HK-2 (cell line): ENCODE measurements around the gene IFNA4.
"Not testable (repeated sequence)": the region's sequence is repeated elsewhere in the genome, so short reads cannot be mapped to it uniquely, and the experiment has no call there.

Experiments
- DNase-seq: peaks from one replicate; pipeline ENCODE4 v3.0.0-alpha.2; 2018; ENCODE audit not compliant: unreplicated experiment

The IFNA4 gene

DNA sequence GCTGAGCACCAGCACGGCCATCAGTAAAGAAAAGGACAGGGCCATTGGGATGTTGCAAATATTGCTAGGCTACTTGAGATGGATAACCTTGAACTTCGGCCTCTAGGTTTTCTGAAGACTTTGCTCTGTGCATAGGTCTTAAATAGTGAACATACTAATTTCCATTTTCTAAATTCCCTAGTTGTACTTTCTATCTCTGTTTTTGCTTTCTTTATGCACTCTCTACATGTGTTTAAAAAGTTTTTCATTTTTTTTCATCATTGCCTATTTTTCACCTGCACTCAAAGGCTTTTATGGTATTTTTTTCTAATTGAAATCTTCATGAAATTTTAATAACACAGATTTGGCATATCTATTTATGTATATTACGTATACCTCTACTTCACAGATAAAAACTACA, at the start of gene IFNA4:
IFNA4 (minus strand) TSS at position 101 of the 400 bp plus-strand sequence; CDS start at position 45, 56 bp downstream.
- DNase-seq: not testable (repeated sequence)

DNA sequence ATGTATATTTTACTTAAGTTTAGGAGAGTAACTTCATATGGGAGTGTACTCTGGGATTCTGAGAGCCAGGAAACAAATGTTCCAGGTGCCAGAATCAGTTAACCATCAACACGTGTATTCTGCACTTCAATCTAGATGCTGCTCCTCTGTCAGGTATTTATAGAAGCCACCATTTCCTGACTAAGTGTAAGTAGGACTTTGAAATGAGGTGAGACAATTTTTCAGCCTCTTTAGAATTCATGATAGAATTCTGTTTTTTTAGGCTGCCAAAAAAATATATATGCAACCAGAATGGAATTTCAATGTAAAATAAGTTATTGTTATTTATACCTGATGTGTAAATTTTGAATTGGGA, 49.0 kb upstream of the IFNA4 start:
- DNase-seq: not testable (repeated sequence)

DNA sequence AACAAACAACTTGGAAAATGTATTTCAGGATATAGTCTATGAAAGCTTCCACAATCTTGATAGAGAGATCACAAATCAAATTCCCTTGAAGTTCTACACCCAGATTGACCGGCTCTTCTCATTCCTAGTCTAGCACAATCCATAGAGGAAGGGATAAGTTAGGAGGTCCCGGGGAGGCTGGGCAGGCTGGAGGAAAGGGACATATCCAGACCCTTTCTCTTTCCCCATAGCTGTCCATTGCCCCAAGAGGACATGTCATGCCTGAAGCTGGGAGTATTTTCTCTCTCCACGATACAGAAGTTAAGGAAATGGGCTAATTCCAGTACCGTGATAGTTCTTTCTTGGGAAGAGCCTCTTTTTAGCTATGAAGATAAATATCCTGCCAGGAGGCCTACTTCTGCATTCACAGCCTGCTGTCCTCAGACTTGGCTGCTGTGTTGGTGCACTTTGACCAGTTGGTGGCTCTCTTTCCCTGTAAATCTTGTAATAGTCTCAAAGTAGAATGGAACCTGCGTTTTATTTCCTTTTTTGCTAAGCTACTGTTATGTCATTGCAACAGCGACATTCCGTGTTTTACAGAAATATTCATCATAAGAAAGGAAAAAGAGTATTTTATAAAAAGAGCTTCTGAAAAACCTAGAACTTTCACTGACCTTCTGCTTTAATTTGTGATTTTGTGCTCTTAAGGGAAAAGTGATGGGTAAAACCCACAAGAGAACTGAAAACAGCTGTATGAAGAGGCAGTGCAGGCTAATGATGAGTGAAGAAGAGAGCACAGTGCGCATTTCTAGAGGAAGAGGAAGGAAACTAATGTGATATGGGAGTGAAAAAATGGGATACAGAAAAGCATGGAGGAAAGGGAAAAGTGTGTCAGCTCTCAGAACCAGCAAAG, 48.3 kb upstream of the IFNA4 start:
- DNase-seq: not testable (repeated sequence)

DNA sequence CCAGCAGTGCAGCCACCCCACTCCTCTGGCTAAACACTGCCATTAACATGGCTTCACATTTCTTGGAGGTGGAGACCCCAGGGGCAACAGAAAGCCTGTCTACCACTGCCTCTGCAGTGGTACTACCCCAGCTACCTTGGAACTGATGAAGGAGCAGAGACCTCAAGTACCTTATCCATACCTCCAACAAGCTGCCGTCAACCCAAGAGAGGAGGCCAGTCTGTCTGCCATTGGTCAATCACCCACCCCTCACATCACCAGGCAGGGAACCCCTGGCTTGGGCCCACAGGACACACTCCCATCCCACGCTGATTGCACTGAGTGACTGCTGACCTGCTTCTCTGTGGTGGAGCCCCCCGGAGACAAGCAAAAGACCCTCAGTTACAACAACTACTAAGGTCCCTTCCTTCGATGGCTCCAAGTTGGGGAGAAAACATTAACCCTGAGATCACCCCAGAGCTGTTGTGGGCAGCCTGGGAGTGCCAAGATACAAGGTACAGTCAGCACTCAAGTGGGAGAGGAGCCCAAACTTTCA, 46.8 kb upstream of the IFNA4 start:
- no peak for DNase-seq

- DNase-seq: no peak
Measured at GRCh38 chr9:21233258-21233657, 45.9 kb upstream of the IFNA4 start.

DNA sequence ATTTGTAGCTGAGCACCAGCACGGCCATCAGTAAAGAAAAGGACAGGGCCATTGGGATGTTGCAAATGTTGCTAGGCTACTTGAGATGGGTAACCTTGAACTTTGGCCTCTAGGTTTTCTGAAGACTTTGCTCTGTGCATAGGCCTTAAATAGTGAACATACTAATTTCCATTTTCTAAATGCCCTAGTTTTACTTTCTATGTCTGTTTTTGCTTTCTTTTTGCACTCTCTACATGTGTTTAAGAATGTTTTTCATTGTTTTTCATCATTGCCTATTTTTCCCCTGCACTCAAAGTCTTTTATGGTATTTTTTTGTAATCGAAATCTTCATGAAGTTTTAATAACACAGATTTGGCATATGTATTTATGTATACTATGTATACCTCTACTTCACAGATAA, 40.7 kb upstream of the IFNA4 start, which contains the start of gene IFNA17:
IFNA17 (minus strand) TSS at position 101 of the 400 bp plus-strand sequence; CDS start at position 52, 49 bp downstream.
- DNase-seq: no peak

DNA sequence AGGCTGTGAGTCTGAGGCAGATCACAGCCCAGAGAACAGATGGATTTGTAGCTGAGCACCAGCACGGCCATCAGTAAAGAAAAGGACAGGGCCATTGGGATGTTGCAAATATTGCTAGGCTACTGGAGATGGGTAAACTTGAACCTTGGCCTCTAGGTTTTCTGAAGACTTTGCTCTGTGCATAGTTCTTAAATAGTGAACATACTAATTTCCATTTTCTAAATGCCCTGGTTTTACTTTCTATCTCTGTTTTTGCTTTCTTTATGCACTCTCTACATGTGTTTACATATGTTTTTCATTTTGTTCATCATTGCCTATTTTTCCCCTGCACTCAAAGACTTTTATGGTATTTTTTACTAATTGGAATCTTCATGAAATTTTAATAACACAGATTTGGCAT, 29.8 kb upstream of the IFNA4 start, which contains the start of gene IFNA16:
IFNA16 (minus strand) TSS at position 101 of the 400 bp plus-strand sequence; CDS start at position 95, 6 bp downstream.
- DNase-seq: not testable (repeated sequence)

DNA sequence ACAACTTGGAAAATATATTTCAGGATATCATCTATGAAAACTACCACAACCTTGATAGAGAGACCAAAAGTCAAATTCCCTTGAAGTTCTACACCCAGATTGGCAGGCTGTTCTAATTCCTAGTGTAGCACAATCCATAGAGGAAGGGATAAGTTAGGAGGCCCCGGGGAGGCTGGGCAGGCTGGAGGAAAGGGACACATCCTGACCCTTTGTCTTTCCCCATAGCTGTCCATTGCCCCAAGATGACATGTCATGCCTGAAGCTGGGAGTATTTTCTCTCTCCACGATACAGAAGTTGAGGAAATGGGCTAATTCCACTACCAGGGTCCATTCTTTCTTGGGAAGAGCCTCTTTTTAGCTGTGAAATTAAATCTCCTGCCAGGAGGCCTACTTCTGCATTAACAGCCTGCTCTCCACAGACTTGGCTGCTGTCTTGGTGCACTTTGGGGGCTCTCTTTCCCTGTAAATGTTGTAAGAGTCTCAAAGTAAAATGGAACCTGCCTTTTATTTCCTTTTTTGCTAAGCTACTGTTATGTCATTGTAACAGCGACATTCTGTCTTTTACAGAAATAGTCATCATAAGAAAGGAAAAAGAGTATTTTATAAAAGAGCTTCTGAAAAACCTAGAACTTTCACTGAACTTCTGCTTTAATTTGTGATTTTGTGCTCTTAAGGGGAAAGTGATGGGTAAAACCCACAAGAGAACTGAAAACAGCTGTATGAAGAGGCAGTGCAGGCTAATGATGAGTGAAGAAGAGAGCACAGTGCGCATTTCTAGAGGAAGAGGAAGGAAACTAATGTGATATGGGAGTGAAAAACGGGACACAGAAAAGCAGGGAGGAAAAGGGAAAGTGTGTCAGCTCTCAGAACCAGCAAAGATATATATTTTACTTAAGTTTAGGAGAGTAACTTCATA, 26.3 kb upstream of the IFNA4 start:
- not testable (repeated sequence) for DNase-seq

DNA sequence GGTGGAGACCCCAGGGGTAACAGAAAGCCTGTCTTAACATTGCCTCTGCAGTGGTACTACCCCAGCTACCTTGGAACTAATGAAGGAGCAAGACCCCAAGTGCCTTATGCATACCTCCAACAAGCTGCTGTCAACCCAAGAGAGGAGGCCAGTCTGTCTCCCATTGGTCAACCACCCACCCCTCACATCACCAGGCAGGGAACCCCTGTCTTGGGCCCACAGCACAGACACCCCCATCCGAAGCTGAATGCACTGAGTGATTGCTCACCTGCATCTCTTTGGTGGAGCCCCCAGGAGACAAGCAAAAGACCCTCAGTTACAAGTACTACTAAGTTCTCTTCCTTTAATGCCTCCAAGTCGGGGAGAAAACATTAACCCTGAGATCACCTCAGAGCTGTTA, 24.8 kb upstream of the IFNA4 start:
- DNase-seq: not testable (repeated sequence)

GRCh38 chr9:21210782-21211181, 23.4 kb upstream of the IFNA4 start:
- not testable (repeated sequence) for DNase-seq

GRCh38 chr9:21210311-21210710, 22.9 kb upstream of the IFNA4 start:
- DNase-seq: no peak

- not testable (repeated sequence) for DNase-seq
Measured at GRCh38 chr9:21207043-21207442, 19.7 kb upstream of the IFNA4 start, which contains the start of gene IFNA10. TSS of gene IFNA10 (minus strand) at chr9:21207143. CDS start at chr9:21207097, 46 bp downstream.

- no peak for DNase-seq
Measured at GRCh38 chr9:21205204-21205603, 17.8 kb upstream of the IFNA4 start.

DNA sequence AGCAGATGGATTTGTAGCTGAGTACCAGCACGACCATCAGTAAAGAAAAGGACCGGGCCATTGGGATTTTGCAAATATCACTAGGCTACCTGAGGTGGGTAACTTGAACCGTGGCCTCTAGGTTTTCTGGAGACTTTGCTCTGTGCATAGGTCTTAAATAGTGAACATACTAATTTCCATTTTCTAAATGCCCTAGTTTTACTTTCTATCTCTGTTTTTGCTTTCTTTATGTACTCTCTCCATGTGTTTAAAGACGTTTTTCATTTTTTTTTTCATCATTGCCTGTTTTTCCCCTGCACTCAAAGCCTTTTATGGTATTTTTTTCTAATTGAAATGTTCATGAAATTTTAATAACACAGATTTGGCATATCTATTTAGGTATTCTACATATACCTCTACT, 14.7 kb upstream of the IFNA4 start, which contains the start of gene IFNA7:
IFNA7 (minus strand) TSS at position 101 of the 400 bp plus-strand sequence; CDS start at position 61, 40 bp downstream.
- DNase-seq: not testable (repeated sequence)

- DNase-seq: not testable (repeated sequence)
Measured at GRCh38 chr9:21194867-21195776, 7.7 kb upstream of the IFNA4 start.

GRCh38 chr9:21182810-21183736, 4.3 kb downstream of the IFNA4 start:
- not testable (repeated sequence) for DNase-seq

DNA sequence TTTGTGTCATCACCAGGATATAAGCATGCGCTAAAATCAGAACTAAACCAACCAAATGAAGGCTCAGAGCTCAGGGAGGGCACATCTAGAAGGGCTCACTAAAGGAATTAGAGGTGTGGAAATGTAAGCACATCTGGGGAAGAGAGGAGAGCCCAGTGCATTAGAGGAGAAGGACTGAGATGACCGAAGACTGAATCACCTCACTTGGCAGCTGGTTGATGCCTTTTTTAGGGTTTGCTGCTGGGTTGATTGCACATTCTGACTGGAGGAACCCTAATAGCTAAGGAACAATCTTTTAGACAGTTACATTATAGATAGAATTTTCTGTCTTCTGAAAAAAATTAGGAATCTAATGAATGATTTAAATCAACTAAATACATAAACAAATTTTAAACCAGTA, 12.7 kb downstream of the IFNA4 start:
- no peak for DNase-seq

GRCh38 chr9:21172156-21172555, 15.2 kb downstream of the IFNA4 start:
- no peak for DNase-seq

DNA sequence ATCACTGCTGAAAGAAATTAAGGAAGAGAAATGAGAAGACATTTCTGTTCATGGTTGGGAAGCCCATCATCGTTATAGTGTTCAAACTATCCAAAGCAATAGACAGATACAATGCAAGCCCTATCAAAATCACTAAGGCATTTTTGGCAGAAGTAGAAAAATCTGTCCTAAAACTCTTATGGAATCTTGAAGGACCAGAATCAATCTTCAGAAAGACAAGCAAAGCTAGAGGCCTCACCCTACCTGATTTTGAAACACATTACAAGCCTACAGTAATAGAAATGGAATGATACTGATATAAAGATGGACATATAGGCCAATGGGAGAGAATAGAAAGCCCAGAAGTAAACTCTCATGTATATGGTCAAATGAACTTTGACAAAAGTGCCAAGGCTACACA, 16.0 kb downstream of the IFNA4 start:
- DNase-seq: no peak
